H9 (cell line): ENCODE measurements around the gene KRT74. TPM values are rescaled to one million over a fixed set of nuclear protein-coding genes. Genes with fewer than 3 reads are reported as not detected.

Experiments
- DNase-seq: peaks from one replicate; pipeline ENCODE4 v3.0.0-alpha.2; 2017
- H2AFZ ChIP-seq: one replicate; pipeline ENCODE4 v1.6.1; 2013; ENCODE audit warnings: mild to moderate bottlenecking, low read length, control low read depth, moderate library complexity
- H2AK5ac ChIP-seq: 2 replicates; pipeline ENCODE4 v1.6.1; 2013; ENCODE audit warnings: low read length, control low read depth, mixed read lengths; ENCODE audit not compliant: insufficient read length
- H2BK120ac ChIP-seq: one replicate; pipeline ENCODE4 v1.6.1; 2013; ENCODE audit warnings: low read depth, mild to moderate bottlenecking, low read length, control low read depth, inconsistent platforms; ENCODE audit not compliant: poor library complexity, severe bottlenecking
- H2BK12ac ChIP-seq: 2 replicates; pipeline ENCODE4 v1.6.1; 2013; ENCODE audit warnings: low read length, control low read depth, mixed read lengths, low read depth; ENCODE audit not compliant: insufficient read length
- H2BK15ac ChIP-seq: 2 replicates; pipeline ENCODE4 v1.6.1; 2013; ENCODE audit warnings: low read depth, low read length, control low read depth
- H2BK20ac ChIP-seq: one replicate; pipeline ENCODE4 v1.6.1; 2013; ENCODE audit warnings: low read depth, mild to moderate bottlenecking, low read length, control low read depth, inconsistent platforms; ENCODE audit not compliant: poor library complexity, severe bottlenecking
- H2BK5ac ChIP-seq: 2 replicates; pipeline ENCODE4 v1.6.1; 2013; ENCODE audit warnings: low read length, control low read depth, mixed read lengths; ENCODE audit not compliant: insufficient read length
- H3K14ac ChIP-seq: 2 replicates; pipeline ENCODE4 v1.6.1; 2013; ENCODE audit warnings: low read length, control low read depth; ENCODE audit not compliant: insufficient read depth
- H3K18ac ChIP-seq: 2 replicates; pipeline ENCODE4 v1.6.1; 2013; ENCODE audit warnings: low read depth, mild to moderate bottlenecking, mixed read lengths, low read length, control low read depth; ENCODE audit not compliant: insufficient read length
- H3K23ac ChIP-seq: 2 replicates; pipeline ENCODE4 v1.6.1; 2013; ENCODE audit warnings: low read length, control low read depth, mixed read lengths, low read depth; ENCODE audit not compliant: insufficient read length
- H3K23me2 ChIP-seq: 2 replicates; pipeline ENCODE4 v1.6.1; 2013; ENCODE audit warnings: low read depth, mild to moderate bottlenecking, mixed read lengths, low read length, control low read depth; ENCODE audit not compliant: insufficient read length, poor library complexity, severe bottlenecking
- H3K27ac ChIP-seq: 2 replicates; pipeline ENCODE4 v1.5.1; 2013; ENCODE audit warnings: low read length, control low read depth, mixed read lengths, low read depth; ENCODE audit not compliant: insufficient read length
- H3K27me3 ChIP-seq: 2 replicates; pipeline ENCODE4 v1.6.1; 2013; ENCODE audit warnings: low read length, control low read depth, inconsistent platforms; ENCODE audit not compliant: insufficient read depth
- H3K4ac ChIP-seq: 2 replicates; pipeline ENCODE4 v1.6.1; 2013; ENCODE audit warnings: low read depth, mild to moderate bottlenecking, control low read depth, inconsistent platforms, low read length, moderate library complexity
- H3K4me1 ChIP-seq: 2 replicates; pipeline ENCODE4 v1.6.1; 2013; ENCODE audit warnings: low read length, control low read depth, inconsistent platforms; ENCODE audit not compliant: insufficient read depth
- H3K4me2 ChIP-seq: 2 replicates; pipeline ENCODE4 v1.6.1; 2013; ENCODE audit warnings: low read length, control low read depth, mixed read lengths; ENCODE audit not compliant: insufficient read length, insufficient read depth
- H3K56ac ChIP-seq: 2 replicates; pipeline ENCODE4 v1.6.1; 2013; ENCODE audit warnings: low read depth, mild to moderate bottlenecking, mixed read lengths, low read length, control low read depth; ENCODE audit not compliant: insufficient read length
- H3K79me1 ChIP-seq: 2 replicates; pipeline ENCODE4 v1.6.1; 2013; ENCODE audit warnings: low read depth, mild to moderate bottlenecking, moderate library complexity, low read length, control low read depth, inconsistent platforms; ENCODE audit not compliant: insufficient read depth, poor library complexity, severe bottlenecking
- H3K79me2 ChIP-seq: 2 replicates; pipeline ENCODE4 v1.6.1; 2013; ENCODE audit warnings: low read length, control low read depth, inconsistent platforms; ENCODE audit not compliant: insufficient read depth
- H3K9ac ChIP-seq: 2 replicates; pipeline ENCODE4 v1.6.1; 2013; ENCODE audit warnings: low read length, control low read depth, mixed read lengths; ENCODE audit not compliant: insufficient read length; ENCODE audit errors: extremely low read depth
- H3K9me3 ChIP-seq: one replicate; pipeline ENCODE4 v1.6.1; 2013; ENCODE audit warnings: low read depth, low read length, inconsistent platforms; ENCODE audit not compliant: control insufficient read depth
- H3T11ph ChIP-seq: one replicate; pipeline ENCODE4 v1.6.1; 2013; ENCODE audit warnings: mild to moderate bottlenecking, low read length, control low read depth, inconsistent platforms
- H4K20me1 ChIP-seq: one replicate; pipeline ENCODE4 v1.6.1; 2013; ENCODE audit not compliant: control insufficient read depth, insufficient read length, insufficient read depth
- H4K5ac ChIP-seq: 2 replicates; pipeline ENCODE4 v1.6.1; 2013; ENCODE audit warnings: low read depth, mild to moderate bottlenecking, mixed read lengths, low read length, control low read depth; ENCODE audit not compliant: insufficient read length
- H4K8ac ChIP-seq: replicated peaks from 2 replicates; pipeline ENCODE4 v1.6.1; 2013; ENCODE audit warnings: low read length, control low read depth, mixed read lengths, low read depth; ENCODE audit not compliant: insufficient read length
- H4K91ac ChIP-seq: 2 replicates; pipeline ENCODE4 v1.6.1; 2013; ENCODE audit warnings: low read depth, mild to moderate bottlenecking, moderate library complexity, mixed read lengths, low read length, control low read depth; ENCODE audit not compliant: insufficient read length
- H3K27ac Mint-ChIP-seq, 3 experiments: 2 replicates in 2 of 3; 3 replicates in 1 of 3; pipeline ENCODE4 v1.8.0; 2020 to 2021; ENCODE audit warnings: mixed read lengths in 3 of 3, mild to moderate bottlenecking in 1 of 3, moderate library complexity in 1 of 3
- H3K27me3 Mint-ChIP-seq: 2 replicates; pipeline ENCODE4 v1.8.0; 2021; ENCODE audit warnings: low read depth, mild to moderate bottlenecking, moderate library complexity, mixed read lengths
- H3K36me3 Mint-ChIP-seq, 3 experiments: 2 replicates in 2 of 3; 3 replicates in 1 of 3; pipeline ENCODE4 v1.8.0; 2020 to 2021; ENCODE audit warnings: low read depth in 3 of 3, mixed read lengths in 3 of 3; ENCODE audit not compliant: insufficient read depth in 1 of 3
- H3K4me1 Mint-ChIP-seq, 2 experiments: 2 replicates each; pipeline ENCODE4 v1.8.0; 2020; ENCODE audit warnings: mixed read lengths in 2 of 2
- H3K4me3 Mint-ChIP-seq, 2 experiments: 2 replicates in 1 of 2; 3 replicates in 1 of 2; pipeline ENCODE4 v1.8.0; 2020 to 2021; ENCODE audit warnings: mild to moderate bottlenecking in 2 of 2, mixed read lengths in 2 of 2, moderate library complexity in 1 of 2
- H3K9me3 Mint-ChIP-seq, 2 experiments: 2 replicates in 1 of 2; 3 replicates in 1 of 2; pipeline ENCODE4 v1.8.0; 2020; ENCODE audit warnings: mild to moderate bottlenecking in 2 of 2, mixed read lengths in 2 of 2, moderate library complexity in 1 of 2
- WGBS: extraction: QIAGEN DNeasy Blood & Tissue Kit; methylation state at CpG from one replicate; pipeline ENCODE4 v1.1.7; 2013; ENCODE audit warnings: missing lambda C conversion rate, low lambda C conversion rate, mixed read lengths; ENCODE audit not compliant: insufficient read length; ENCODE audit errors: extremely low coverage; 5-methylcytosine and 5-hydroxymethylcytosine counted together
- total RNA-seq: library from RNA; stranded (reverse); gene quantifications from 2 replicates; pipeline ENCODE4 v1.2.1, GENCODE V29; 2021
- TF ChIP-seq, protein P1 (sequence below): fragments of 200-600 bp; sonication (generic); conservative IDR thresholded peaks from 3 replicates; pipeline ENCODE4 v1.8.0; 2021; ENCODE audit warnings: antibody characterized with exemption, mild to moderate bottlenecking

The KRT74 gene
- total RNA-seq, 1 experiment from 2014 or later, result not detected

DNA sequence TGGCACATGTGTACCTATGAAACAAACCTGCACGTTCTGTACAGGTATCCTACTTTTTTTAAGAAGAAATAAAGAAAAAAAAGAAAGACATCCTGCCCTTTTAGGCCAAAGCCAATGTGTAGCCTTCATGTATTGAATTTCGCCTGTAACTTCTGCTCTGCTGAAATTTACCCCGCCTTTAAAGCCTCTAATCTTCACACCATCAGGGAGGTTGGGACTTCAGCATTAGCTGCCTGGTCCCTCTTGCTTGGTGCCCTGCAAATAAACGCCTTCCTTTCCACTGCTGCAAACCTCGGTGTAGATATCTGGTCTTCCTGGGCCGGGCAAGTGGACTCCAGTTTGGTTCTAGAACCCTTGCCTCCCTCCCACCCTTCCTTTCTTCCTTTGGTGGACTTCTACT lies 18.1 kb downstream of the KRT74 start:
- Histone ChIP-seq H3K79me1 (no peaks in the 10 kb centered on the region), H2BK120ac (no peak overlapping the region), H4K20me1 (no peaks in the 10 kb centered on the region), H3K4ac (no peak overlapping the region), H2BK5ac (no peak overlapping the region), H3K79me2 (no peaks in the 10 kb centered on the region), H4K8ac (no peak overlapping the region), H3K27me3 (no peaks in the 10 kb centered on the region), H4K91ac (no peak overlapping the region), H3K18ac (no peak overlapping the region), H4K5ac (no peak overlapping the region), H3K4me1 (no peaks in the 10 kb centered on the region), H3K14ac (no peak overlapping the region), H3K23me2 (no peaks in the 10 kb centered on the region), H3T11ph (no peak overlapping the region), H2BK12ac (no peak overlapping the region), H3K9me3 (no peaks in the 10 kb centered on the region), H2BK15ac (no peak overlapping the region), H2AK5ac (no peak overlapping the region), H3K23ac (no peak overlapping the region), H3K9ac (no peak overlapping the region), H3K27ac (no peak overlapping the region), H2BK20ac (no peak overlapping the region), H2AFZ (no peak overlapping the region), H3K56ac (no peak overlapping the region), H3K4me2 (no peak overlapping the region)
- DNase-seq, result no peak
- no CpG with 5 or more reads among the region's 6 CpGs for WGBS
- H3K27me3 Mint-ChIP-seq, result peaks cover 17% of the 10 kb centered on the region
- no peaks in the 10 kb centered on the region for H3K4me1 Mint-ChIP-seq
- no peaks in the 10 kb centered on the region for H3K9me3 Mint-ChIP-seq
- H3K27ac Mint-ChIP-seq, result no peak overlapping the region
- TF ChIP-seq, protein P1, sequence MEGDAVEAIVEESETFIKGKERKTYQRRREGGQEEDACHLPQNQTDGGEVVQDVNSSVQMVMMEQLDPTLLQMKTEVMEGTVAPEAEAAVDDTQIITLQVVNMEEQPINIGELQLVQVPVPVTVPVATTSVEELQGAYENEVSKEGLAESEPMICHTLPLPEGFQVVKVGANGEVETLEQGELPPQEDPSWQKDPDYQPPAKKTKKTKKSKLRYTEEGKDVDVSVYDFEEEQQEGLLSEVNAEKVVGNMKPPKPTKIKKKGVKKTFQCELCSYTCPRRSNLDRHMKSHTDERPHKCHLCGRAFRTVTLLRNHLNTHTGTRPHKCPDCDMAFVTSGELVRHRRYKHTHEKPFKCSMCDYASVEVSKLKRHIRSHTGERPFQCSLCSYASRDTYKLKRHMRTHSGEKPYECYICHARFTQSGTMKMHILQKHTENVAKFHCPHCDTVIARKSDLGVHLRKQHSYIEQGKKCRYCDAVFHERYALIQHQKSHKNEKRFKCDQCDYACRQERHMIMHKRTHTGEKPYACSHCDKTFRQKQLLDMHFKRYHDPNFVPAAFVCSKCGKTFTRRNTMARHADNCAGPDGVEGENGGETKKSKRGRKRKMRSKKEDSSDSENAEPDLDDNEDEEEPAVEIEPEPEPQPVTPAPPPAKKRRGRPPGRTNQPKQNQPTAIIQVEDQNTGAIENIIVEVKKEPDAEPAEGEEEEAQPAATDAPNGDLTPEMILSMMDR, result no peak
- no peaks in the 10 kb centered on the region for H3K36me3 Mint-ChIP-seq
- H3K4me3 Mint-ChIP-seq, result no peak overlapping the region
